ENCODE data around the gene HOXA3.
A peak's percentile ranks its signal among the peaks of the same experiment; 100 is the strongest.

The HOXA3 gene

GRCh38 chr7:27189295-27189996 is 37.1 kb upstream of the HOXA3 start:
- no peak for DNase-seq

DNA sequence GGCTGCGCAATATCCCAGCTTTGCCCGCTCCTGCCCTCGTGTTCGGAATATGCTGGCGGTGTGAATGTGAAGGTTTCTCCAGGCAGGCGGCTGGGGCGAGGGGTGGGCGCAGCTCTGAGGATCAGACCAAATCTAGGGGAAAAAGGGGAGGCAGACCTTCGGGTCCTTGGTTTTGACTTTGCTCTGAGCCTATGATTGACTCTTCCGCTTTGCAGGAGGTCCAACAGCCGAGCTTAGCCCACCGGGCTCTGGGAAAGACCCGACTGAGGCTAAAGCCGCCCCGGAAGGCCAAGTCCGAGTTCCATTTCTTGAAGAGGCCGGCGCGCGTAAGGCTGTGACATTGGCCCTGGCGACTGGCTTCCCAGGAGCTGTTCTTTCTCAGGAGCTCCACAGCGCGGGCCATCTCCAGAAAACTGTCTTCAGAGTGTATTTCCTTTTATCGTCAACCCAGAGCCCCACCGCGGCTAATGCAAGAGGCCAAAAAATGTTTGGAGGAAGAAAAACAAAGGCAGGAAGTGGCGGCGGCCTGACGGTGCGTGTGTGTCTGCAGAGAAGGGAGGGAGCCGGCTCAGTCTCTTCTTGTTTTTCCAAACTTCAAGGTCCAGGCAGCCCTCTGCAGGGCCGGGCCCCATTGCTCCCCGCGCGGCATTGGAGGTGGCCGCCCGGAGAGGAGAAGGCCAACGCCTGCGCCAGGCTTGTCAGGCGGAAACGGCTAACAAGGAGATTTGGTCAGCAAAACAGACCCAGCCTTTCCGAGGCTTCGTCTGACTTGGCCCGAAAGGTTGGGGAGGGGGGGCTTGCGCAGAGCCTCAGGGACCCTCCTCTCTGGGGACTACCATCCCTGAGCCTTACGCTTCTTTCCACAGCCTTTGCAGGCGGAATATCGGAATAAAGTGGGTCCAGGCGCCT is 36.3 kb upstream of the HOXA3 start:
- DNase-seq: no peak

DNA sequence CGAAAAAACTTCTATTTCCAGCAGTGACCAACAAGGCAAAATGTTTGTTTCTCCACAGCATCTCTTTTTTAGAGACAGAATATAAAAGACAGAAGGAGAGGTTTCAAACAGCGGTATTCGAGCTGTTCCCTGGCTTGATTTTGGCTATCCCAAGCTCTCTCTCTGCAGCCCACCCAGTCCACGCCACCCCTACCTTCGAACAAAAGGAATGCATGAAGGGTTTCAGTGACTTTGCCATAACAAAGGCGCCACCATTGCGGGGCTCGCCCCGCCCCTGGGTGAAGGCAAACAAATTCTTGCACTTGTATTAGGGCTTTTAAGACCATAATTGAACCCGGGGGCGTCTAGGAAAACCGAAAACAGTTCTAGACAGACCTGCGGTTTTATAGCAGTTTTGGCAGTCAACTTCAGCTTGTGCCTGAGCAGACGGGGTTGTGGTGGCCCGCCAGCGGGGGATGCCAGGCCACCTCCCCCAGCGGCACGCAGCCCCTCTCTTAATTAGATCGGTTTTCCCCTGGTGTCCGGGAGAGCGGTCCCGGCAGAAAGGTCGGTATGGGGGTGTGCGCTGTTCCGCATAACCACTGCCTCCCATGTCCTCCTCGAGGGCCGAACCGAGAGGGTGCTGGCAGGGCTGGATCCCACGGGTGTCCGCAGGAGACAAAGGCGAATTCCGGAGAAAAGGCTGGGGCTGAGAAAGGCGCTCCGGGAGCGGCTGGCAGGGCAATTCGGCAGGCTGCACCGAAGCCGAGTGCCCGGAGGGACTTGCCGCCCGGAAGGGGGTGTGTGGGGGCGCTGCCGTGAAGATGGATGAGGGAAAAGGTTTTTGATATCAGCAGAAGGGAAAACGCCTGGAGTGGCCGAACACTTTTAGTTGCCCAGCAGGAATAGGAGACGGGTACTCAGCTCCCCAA is 35.3 kb upstream of the HOXA3 start:
- no peak for DNase-seq

DNA sequence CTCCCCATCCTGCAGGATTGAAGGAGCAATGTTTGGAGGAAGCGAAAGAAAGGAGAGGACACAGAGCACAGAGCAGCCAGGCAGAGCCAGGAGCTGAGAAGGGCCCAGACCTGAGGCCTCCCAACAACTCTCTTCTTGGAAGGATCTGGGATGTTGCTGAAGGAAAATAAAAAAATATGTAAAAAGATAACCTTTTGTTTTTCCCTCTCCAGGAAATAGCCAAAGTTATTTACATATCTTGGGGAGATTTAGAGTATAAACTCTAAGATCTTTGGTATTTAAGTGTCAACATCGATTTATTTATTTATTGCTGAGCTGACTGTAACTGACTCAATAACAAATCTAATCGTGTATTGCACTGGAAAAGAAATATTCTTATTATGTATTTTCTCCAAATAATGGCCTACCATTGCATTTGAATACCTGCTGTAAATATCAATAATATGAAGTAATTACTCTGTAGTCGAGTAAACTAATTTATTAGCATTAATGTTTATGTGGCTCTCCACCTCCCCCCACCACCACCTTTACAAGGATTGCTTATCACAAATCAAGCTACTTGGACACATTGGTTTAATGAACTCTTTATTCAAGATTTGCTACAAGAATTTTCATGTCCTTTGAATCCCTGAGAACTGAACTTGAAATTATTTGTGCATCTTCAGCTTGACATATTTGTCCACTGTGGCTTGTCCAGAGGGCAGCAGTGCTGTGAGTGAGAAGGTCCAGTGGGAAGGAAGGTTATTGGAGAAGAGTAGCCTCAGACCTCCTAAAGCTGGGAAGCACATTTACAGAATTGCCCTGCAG is 34.5 kb upstream of the HOXA3 start:
- no peak for DNase-seq

DNA sequence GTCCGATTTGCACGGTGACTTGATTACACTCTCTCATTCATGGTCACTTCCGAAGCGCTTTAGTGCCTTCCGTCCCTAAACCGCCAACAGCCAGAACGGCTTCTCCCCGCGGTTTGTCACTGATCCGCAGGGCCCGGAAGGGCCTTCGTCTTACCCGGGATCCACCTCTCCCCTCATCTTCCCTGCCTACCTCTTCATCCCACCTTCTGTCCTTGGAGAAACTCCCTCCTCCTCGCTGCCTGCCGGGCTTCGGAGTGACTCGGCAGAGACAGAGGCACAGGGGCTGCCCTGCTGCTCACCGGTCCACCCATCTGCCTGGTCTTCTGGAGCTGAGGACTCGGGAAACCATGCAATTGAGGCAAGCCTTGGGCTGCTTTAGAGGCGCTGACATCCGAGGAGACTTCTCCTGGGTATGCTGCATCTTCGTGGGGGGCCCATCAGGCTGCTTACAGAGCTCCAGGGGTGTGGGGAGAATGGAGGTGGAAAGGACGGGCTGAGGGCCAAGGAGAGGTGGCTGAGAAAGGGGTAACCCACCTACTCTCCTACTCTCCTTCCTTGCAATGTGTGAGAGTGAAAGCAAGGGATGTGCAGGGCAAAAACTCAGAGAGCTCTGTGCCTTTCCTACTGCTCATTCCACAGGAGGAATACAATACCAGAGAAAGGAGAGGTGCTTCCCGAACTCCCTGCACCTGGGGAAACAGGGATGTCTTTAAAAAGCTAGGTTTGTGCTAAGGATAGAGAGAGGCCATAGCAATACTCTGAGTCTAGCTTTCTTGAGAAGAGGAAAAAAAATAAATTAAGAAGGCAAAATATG is 33.7 kb upstream of the HOXA3 start:
- DNase-seq: no peak

DNA sequence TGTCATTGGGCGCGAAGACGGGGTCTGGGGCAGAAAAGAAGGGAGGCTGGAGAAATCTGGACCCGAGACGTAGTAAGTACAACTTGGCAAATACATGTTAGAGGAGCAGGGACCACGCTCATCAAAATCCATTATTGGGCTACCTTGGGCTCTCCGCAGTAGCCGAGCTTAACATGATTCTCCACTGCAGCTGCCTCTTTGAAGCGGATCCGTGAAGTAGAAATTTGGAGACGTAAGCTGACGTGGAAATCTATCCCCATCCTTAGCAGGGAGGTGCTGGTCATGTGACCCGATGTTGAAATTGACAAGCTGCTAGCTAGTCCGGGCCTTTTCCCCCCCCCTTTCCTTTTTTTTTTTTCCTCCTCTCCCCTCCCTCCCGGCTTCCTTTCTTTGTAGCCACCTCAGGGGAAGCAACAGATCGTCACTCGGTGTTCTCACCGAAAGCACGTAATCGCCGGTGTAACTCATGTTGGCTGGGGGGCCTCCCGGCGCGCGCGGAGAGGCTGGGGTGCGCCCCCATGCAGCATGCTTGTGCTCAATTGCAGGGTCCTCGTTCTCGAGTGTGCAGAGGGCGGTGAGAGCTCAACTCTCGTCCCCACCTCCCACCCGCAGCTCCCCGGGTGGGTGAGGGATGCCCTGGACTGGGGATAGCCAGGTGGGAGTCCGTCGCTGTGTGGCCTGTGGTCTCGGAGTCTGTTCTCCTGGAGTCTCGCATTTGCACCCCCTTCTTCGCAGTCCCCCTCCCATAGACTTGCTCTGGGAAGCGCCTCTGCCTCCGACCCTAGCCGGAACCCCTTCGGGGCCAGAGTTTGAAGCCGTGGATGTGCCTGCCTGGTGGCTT is 32.9 kb upstream of the HOXA3 start, which contains the start of gene HOXA11:
Gene HOXA11 (minus strand): TSS at position 220 of the 841 bp plus-strand sequence. CDS start 88 bp downstream, at position 132.
- DNase-seq: peak; percentile 24

DNA sequence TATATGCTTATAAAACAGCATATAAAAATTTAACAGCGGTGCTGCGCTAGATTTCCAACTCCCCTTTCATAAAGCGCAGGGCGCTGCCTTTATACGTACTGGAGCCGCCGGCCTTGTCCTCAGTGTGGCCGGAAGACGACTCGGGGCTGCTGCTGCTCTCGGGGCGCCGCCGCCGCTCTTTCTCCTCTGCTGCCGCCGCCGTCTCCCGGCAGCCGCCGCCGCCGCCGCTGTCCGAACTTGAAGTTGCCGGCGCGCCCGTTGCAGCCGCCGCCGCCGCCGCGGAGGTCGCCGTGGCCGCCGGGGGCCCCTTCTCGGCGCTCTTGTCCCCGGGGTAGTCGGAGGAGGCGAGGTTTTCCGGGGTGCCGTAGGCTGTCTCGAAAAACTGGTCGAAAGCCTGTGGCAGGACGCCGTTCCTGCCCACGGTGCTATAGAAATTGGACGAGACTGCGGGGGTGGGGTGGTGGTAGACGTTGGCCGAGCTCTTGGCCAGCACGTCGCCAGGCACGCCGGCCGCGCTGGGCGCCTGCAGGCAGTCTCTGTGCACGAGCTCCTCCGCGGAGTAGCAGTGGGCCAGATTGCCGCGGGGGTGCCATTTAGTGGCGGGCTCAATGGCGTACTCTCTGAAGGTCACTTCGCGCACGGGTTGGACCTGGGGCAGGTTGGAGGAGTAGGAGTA is 32.1 kb upstream of the HOXA3 start:
- peak; percentile 24 for DNase-seq

DNA sequence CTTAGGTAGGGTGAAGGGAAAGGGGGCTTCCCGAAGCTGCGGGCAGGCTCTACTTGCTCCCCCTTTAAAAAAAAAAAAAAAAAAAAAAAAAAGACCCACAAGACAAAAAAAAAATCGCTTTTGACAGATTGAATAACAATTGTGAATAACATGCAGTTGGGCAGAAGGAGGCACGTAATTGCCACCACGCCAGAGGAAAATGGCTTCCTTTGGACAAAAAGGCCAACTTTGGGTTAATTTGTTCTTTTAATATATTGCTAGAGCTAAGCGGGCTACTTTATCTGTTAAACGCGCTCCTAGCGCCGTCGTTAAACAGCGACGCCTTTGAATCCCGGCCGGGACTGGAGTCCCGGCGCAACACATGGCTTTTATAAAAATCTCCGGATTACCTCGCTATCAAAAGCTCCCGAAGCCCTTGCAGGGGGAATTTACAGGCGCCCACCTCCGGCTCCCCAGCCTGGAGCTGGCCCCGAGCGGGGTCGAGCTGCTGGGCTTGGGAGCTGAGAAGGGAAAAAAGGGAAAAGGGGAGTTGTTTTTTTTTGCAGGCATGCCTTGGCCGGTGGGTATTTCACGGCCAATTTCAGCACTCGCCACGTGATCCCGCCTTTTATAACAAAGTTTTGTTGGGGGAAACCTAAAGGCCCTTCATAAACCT is 31.4 kb upstream of the HOXA3 start:
- no peak for DNase-seq

DNA sequence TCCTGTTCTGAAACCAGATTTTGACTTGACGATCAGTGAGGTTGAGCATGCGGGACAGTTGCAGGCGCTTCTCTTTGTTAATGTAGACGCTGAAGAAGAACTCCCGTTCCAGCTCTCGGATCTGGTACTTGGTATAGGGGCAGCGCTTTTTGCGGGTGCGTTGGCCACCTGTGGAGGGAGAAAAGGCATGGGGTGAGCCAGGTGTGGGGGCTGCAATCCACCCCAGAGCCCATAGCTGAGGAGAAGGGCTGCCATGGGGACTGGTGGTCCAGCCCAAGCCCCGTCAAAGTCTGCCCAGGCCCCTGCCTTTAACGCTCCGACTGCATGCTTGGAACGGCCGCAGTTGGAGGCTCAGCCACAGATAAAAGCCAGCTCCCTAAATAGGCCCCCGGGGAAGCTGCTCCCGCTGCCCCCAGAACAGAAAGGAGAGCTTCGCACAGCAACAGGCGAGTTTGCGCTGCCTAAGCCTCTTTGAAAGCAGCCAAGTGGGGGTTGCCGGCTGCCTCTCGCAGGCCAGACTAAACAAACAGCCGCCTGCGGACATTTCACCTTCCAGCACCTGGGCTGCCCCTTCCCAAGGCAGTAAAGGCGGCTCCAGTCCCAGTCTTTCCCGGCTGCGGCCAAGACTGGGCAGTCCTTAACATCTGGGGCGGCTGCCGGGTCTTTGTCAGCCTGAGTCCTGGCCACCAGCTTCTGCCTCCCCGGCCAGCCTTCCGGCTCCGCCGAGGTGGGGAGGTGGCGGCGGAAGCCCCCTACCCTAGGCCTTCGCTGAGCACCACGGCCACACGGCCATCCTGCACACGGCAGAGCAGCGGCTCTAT is 30.7 kb upstream of the HOXA3 start:
- DNase-seq: no peak

GRCh38 chr7:27182285-27182841 is 30.0 kb upstream of the HOXA3 start:
- no peak for DNase-seq

DNA sequence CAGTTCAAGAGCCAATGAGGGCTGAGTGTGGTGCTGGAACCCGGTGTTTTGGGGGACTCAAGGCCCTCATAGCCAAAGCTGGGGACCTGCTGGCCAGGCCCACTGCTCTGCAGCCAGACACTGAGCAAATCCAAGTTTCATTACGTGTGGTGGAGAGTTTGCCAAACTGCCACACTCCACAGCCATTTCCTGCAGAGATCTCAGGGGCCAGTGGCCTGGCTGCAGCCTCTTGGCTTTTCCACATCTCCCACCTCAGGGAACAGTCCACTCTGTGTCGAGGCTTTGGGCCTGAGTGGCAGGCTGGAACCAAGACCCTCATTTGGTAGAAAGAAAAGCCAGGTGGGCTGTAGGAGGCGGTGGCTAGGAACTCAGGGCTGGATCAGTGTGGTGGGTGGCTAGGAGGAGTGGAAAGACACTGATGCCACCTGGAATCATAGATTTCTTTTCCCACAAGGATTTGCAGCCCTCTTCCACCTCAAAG is 29.5 kb upstream of the HOXA3 start:
- DNase-seq: no peak

DNA sequence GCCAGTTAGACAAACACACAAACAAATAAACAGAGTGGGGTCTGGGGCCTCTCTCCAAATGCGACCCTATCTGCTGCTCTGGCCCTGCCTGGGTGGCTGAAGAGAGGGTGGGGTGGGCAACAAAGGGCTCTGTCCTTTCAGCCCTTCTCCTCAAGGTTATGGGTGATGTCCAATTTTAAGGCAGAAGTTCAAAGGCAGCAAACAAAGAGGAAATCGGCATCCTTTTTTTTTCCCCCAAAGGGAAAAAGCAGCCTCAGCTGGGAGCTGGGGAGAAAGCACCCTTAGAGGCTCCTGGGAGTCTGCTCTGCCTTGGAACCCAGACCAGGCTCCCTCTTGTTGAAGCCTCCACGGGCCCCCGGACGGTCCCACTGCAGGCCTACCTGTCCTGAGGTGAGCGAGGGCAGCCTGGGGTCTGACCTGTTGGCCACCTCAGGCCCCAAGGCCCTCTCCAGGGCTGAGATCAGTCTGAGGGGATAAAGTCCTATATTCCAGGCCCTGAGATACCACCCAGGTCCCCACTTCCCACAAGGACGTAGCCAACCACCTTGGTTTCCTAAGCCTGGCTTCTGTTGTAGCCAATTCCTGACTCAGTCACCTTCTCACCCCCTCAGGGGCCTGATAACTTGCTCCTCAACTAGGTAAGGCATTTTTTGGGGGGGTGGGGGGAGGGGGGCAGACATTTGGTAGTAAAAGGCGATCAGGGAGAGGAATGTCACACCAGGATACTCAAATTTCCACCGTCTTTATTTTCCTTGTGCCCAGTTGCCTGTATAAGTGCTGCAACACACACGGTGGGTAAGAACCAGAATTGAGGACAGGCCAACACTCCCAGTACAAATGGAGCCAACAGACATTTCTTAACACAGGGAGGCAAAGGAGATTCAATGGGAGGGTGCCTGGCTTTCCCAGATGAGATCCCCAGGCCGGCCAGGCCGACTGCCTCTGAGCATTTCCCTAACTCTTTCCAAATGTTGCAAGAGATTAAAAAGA is 28.3 kb upstream of the HOXA3 start:
- no peak for DNase-seq

DNA sequence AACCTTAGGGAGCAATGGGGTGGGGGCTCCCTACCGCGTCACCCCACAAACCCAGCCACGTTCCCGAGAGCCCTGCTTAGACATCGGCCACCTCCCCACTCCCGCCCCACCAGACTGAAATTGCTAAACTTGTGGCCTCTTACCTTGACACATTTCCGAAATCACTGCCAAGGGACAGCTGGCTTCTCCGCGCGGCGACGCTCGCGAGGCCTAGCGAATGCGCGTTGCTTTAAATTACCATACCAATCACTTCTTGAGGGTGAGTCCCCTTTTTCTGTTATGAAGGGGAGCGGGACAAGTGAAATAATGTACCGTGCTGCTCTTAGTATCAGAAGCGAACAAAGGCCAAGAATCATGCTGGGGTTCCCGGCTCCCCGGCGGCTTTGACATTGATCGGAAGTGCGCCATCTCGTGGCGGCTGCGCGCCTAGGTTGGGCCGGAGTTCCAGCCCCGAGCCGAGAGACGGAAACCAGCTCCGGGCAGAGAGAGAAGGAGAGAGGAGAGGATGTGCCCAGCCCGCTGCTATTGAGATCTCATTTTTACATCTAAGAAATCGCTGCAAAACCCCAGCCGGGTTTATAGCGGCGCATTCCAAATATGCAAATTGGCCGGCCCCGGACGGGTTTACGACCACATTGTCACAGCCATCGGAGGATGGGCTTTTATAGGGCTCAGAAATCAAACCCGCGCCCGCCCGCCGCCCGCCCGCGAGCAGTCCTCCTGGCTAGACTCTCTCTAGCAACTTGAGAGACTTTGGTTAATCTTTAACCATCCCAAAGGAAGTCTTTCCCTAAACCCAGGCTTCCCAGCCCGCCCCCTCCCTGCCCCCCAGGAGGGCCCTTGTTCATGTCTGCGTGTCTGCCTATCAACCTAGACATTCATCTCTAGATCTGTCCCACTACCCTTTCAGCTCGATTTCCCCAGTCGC is 27.4 kb upstream of the HOXA3 start:
- peak; percentile 49 for DNase-seq

DNA sequence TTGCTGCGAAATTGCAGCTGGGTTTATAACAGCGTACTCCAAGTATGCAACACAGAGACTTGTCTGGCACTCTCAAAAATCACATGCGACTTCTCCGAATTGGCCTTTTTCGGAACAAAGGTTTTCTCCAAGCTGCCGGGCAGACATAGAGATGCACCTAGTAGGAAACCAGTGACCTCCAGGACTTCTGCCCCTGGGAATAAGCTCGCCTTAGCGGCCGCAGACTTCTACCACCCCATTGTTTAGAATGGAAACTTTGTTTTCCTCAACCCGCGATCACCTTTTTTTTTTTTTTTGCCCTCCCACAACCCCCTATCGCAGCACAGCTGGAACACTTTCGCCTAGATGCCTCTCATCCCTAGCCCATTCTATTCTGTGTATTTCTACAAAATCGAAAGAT is 26.6 kb upstream of the HOXA3 start:
- DNase-seq: no peak

DNA sequence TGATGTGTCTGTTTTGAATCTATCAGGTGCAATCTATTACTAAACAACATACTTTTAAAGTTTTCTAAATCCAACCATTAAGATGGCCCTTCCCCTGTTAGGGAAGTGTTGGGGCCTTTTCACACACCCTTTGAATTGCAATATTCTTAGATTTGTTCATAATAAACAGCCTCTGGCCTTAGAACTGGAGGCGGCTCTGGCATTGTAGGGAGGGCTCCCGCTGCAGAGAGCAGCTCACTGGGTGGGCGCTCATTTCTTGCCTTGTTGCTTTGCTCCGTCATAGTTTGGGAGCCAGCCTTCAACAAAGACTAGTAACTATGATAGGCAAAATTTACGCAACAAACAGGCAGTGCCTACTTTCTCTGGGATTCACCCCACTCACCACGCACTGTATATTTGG is 26.0 kb upstream of the HOXA3 start:
- no peak for DNase-seq
